H9 (cell line): ENCODE measurements around the gene ACR. TPM values are rescaled to one million over a fixed set of nuclear protein-coding genes. Genes with fewer than 3 reads are reported as not detected.

ENCODE experiments used
- DNase-seq: peaks from one replicate; pipeline ENCODE4 v3.0.0-alpha.2; 2017
- H2AFZ ChIP-seq: one replicate; pipeline ENCODE4 v1.6.1; 2013; ENCODE audit warnings: mild to moderate bottlenecking, low read length, control low read depth, moderate library complexity
- H2AK5ac ChIP-seq: 2 replicates; pipeline ENCODE4 v1.6.1; 2013; ENCODE audit warnings: low read length, control low read depth, mixed read lengths; ENCODE audit not compliant: insufficient read length
- H2BK120ac ChIP-seq: one replicate; pipeline ENCODE4 v1.6.1; 2013; ENCODE audit warnings: low read depth, mild to moderate bottlenecking, low read length, control low read depth, inconsistent platforms; ENCODE audit not compliant: poor library complexity, severe bottlenecking
- H2BK12ac ChIP-seq: 2 replicates; pipeline ENCODE4 v1.6.1; 2013; ENCODE audit warnings: low read length, control low read depth, mixed read lengths, low read depth; ENCODE audit not compliant: insufficient read length
- H2BK15ac ChIP-seq: 2 replicates; pipeline ENCODE4 v1.6.1; 2013; ENCODE audit warnings: low read depth, low read length, control low read depth
- H2BK20ac ChIP-seq: one replicate; pipeline ENCODE4 v1.6.1; 2013; ENCODE audit warnings: low read depth, mild to moderate bottlenecking, low read length, control low read depth, inconsistent platforms; ENCODE audit not compliant: poor library complexity, severe bottlenecking
- H2BK5ac ChIP-seq: 2 replicates; pipeline ENCODE4 v1.6.1; 2013; ENCODE audit warnings: low read length, control low read depth, mixed read lengths; ENCODE audit not compliant: insufficient read length
- H3K14ac ChIP-seq: 2 replicates; pipeline ENCODE4 v1.6.1; 2013; ENCODE audit warnings: low read length, control low read depth; ENCODE audit not compliant: insufficient read depth
- H3K18ac ChIP-seq: 2 replicates; pipeline ENCODE4 v1.6.1; 2013; ENCODE audit warnings: low read depth, mild to moderate bottlenecking, mixed read lengths, low read length, control low read depth; ENCODE audit not compliant: insufficient read length
- H3K23ac ChIP-seq: 2 replicates; pipeline ENCODE4 v1.6.1; 2013; ENCODE audit warnings: low read length, control low read depth, mixed read lengths, low read depth; ENCODE audit not compliant: insufficient read length
- H3K23me2 ChIP-seq: 2 replicates; pipeline ENCODE4 v1.6.1; 2013; ENCODE audit warnings: low read depth, mild to moderate bottlenecking, mixed read lengths, low read length, control low read depth; ENCODE audit not compliant: insufficient read length, poor library complexity, severe bottlenecking
- H3K27ac ChIP-seq: 2 replicates; pipeline ENCODE4 v1.5.1; 2013; ENCODE audit warnings: low read length, control low read depth, mixed read lengths, low read depth; ENCODE audit not compliant: insufficient read length
- H3K27me3 ChIP-seq: 2 replicates; pipeline ENCODE4 v1.6.1; 2013; ENCODE audit warnings: low read length, control low read depth, inconsistent platforms; ENCODE audit not compliant: insufficient read depth
- H3K4ac ChIP-seq: 2 replicates; pipeline ENCODE4 v1.6.1; 2013; ENCODE audit warnings: low read depth, mild to moderate bottlenecking, control low read depth, inconsistent platforms, low read length, moderate library complexity
- H3K4me1 ChIP-seq: 2 replicates; pipeline ENCODE4 v1.6.1; 2013; ENCODE audit warnings: low read length, control low read depth, inconsistent platforms; ENCODE audit not compliant: insufficient read depth
- H3K4me2 ChIP-seq: 2 replicates; pipeline ENCODE4 v1.6.1; 2013; ENCODE audit warnings: low read length, control low read depth, mixed read lengths; ENCODE audit not compliant: insufficient read length, insufficient read depth
- H3K56ac ChIP-seq: 2 replicates; pipeline ENCODE4 v1.6.1; 2013; ENCODE audit warnings: low read depth, mild to moderate bottlenecking, mixed read lengths, low read length, control low read depth; ENCODE audit not compliant: insufficient read length
- H3K79me1 ChIP-seq: 2 replicates; pipeline ENCODE4 v1.6.1; 2013; ENCODE audit warnings: low read depth, mild to moderate bottlenecking, moderate library complexity, low read length, control low read depth, inconsistent platforms; ENCODE audit not compliant: insufficient read depth, poor library complexity, severe bottlenecking
- H3K79me2 ChIP-seq: 2 replicates; pipeline ENCODE4 v1.6.1; 2013; ENCODE audit warnings: low read length, control low read depth, inconsistent platforms; ENCODE audit not compliant: insufficient read depth
- H3K9ac ChIP-seq: 2 replicates; pipeline ENCODE4 v1.6.1; 2013; ENCODE audit warnings: low read length, control low read depth, mixed read lengths; ENCODE audit not compliant: insufficient read length; ENCODE audit errors: extremely low read depth
- H3K9me3 ChIP-seq: one replicate; pipeline ENCODE4 v1.6.1; 2013; ENCODE audit warnings: low read depth, low read length, inconsistent platforms; ENCODE audit not compliant: control insufficient read depth
- H3T11ph ChIP-seq: one replicate; pipeline ENCODE4 v1.6.1; 2013; ENCODE audit warnings: mild to moderate bottlenecking, low read length, control low read depth, inconsistent platforms
- H4K20me1 ChIP-seq: one replicate; pipeline ENCODE4 v1.6.1; 2013; ENCODE audit not compliant: control insufficient read depth, insufficient read length, insufficient read depth
- H4K5ac ChIP-seq: 2 replicates; pipeline ENCODE4 v1.6.1; 2013; ENCODE audit warnings: low read depth, mild to moderate bottlenecking, mixed read lengths, low read length, control low read depth; ENCODE audit not compliant: insufficient read length
- H4K8ac ChIP-seq: replicated peaks from 2 replicates; pipeline ENCODE4 v1.6.1; 2013; ENCODE audit warnings: low read length, control low read depth, mixed read lengths, low read depth; ENCODE audit not compliant: insufficient read length
- H4K91ac ChIP-seq: 2 replicates; pipeline ENCODE4 v1.6.1; 2013; ENCODE audit warnings: low read depth, mild to moderate bottlenecking, moderate library complexity, mixed read lengths, low read length, control low read depth; ENCODE audit not compliant: insufficient read length
- H3K27ac Mint-ChIP-seq, 3 experiments: 2 replicates in 2 of 3; 3 replicates in 1 of 3; pipeline ENCODE4 v1.8.0; 2020 to 2021; ENCODE audit warnings: mixed read lengths in 3 of 3, mild to moderate bottlenecking in 1 of 3, moderate library complexity in 1 of 3
- H3K27me3 Mint-ChIP-seq: 2 replicates; pipeline ENCODE4 v1.8.0; 2021; ENCODE audit warnings: low read depth, mild to moderate bottlenecking, moderate library complexity, mixed read lengths
- H3K36me3 Mint-ChIP-seq, 3 experiments: 2 replicates in 2 of 3; 3 replicates in 1 of 3; pipeline ENCODE4 v1.8.0; 2020 to 2021; ENCODE audit warnings: low read depth in 3 of 3, mixed read lengths in 3 of 3; ENCODE audit not compliant: insufficient read depth in 1 of 3
- H3K4me1 Mint-ChIP-seq, 2 experiments: 2 replicates each; pipeline ENCODE4 v1.8.0; 2020; ENCODE audit warnings: mixed read lengths in 2 of 2
- H3K4me3 Mint-ChIP-seq, 2 experiments: 2 replicates in 1 of 2; 3 replicates in 1 of 2; pipeline ENCODE4 v1.8.0; 2020 to 2021; ENCODE audit warnings: mild to moderate bottlenecking in 2 of 2, mixed read lengths in 2 of 2, moderate library complexity in 1 of 2
- H3K9me3 Mint-ChIP-seq, 2 experiments: 2 replicates in 1 of 2; 3 replicates in 1 of 2; pipeline ENCODE4 v1.8.0; 2020; ENCODE audit warnings: mild to moderate bottlenecking in 2 of 2, mixed read lengths in 2 of 2, moderate library complexity in 1 of 2
- WGBS: extraction: QIAGEN DNeasy Blood & Tissue Kit; methylation state at CpG from one replicate; pipeline ENCODE4 v1.1.7; 2013; ENCODE audit warnings: missing lambda C conversion rate, low lambda C conversion rate, mixed read lengths; ENCODE audit not compliant: insufficient read length; ENCODE audit errors: extremely low coverage; 5-methylcytosine and 5-hydroxymethylcytosine counted together
- total RNA-seq: library from RNA; stranded (reverse); gene quantifications from 2 replicates; pipeline ENCODE4 v1.2.1, GENCODE V29; 2021
- TF ChIP-seq, protein P1 (sequence below): fragments of 200-600 bp; sonication (generic); conservative IDR thresholded peaks from 3 replicates; pipeline ENCODE4 v1.8.0; 2021; ENCODE audit warnings: antibody characterized with exemption, mild to moderate bottlenecking

ACR gene
- total RNA-seq, 1 experiment from 2014 or later, result 0.35 TPM

DNA sequence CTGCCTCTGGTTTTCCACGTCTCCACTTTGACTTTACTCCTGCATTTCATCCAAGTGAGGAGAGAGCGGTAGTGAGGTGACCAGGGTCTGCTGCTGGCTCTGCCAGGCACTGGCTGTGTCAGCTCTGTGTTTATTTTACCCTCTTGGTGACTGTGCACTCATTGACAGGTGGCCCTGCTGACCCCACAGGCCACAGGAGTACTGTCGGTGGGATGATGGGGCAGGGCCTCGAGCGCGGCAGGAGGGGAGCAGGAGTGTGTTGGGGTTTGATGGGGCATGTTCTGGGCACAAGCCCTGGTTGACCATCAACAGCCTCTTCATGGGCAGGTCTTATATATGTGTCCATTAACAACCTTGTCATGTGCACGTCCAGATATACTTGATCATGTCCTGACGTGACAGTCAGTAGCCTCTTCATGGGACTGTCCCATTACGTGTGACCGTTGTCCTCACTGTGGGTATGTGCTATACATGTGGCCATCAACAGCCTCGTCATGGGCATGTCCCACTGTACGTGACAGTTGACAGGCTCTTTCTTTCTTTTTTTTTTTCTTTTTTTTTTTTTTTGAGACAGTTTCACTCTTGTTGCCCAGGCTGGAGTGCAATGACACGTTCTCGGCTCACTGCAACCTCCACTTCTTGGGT is 31.4 kb upstream of the ACR start:
- Histone ChIP-seq H2BK120ac (no peak overlapping the region), H3K79me1 (no peaks in the 10 kb centered on the region), H3K4me2 (no peak overlapping the region), H3K14ac (no peak overlapping the region), H3K9me3 (no peaks in the 10 kb centered on the region), H2BK5ac (no peak overlapping the region), H4K8ac (no peak overlapping the region), H3K23ac (no peak overlapping the region), H4K5ac (no peak overlapping the region), H3K79me2 (no peaks in the 10 kb centered on the region), H3T11ph (no peak overlapping the region), H3K23me2 (no peaks in the 10 kb centered on the region), H4K91ac (no peak overlapping the region), H3K4ac (no peak overlapping the region), H2BK20ac (no peak overlapping the region), H2BK15ac (no peak overlapping the region), H3K27me3 (no peaks in the 10 kb centered on the region), H3K56ac (no peak overlapping the region), H3K4me1 (no peaks in the 10 kb centered on the region), H3K27ac (no peak overlapping the region), H2AFZ (no peak overlapping the region), H2BK12ac (no peak overlapping the region), H4K20me1 (no peaks in the 10 kb centered on the region), H3K18ac (peak overlapping the region; percentile 21), H3K9ac (no peak overlapping the region), H2AK5ac (no peak overlapping the region)
- no peak overlapping the region for H3K4me3 Mint-ChIP-seq
- DNase-seq, result no peak
- no CpG with 5 or more reads among the region's 14 CpGs for WGBS
- peaks cover 5% of the 10 kb centered on the region; the same call in 1 of the 2 replicates for H3K27me3 Mint-ChIP-seq
- H3K4me1 Mint-ChIP-seq, result peaks cover 4 to 11% of the 10 kb centered on the region in 2 experiments; a peak in 2 of 4 replicates
- H3K36me3 Mint-ChIP-seq, result peaks cover 0 to 12% (median 0%) of the 10 kb centered on the region in 3 experiments; a peak in 3 of 7 replicates
- no peaks in the 10 kb centered on the region for H3K9me3 Mint-ChIP-seq
- TF ChIP-seq, protein P1, sequence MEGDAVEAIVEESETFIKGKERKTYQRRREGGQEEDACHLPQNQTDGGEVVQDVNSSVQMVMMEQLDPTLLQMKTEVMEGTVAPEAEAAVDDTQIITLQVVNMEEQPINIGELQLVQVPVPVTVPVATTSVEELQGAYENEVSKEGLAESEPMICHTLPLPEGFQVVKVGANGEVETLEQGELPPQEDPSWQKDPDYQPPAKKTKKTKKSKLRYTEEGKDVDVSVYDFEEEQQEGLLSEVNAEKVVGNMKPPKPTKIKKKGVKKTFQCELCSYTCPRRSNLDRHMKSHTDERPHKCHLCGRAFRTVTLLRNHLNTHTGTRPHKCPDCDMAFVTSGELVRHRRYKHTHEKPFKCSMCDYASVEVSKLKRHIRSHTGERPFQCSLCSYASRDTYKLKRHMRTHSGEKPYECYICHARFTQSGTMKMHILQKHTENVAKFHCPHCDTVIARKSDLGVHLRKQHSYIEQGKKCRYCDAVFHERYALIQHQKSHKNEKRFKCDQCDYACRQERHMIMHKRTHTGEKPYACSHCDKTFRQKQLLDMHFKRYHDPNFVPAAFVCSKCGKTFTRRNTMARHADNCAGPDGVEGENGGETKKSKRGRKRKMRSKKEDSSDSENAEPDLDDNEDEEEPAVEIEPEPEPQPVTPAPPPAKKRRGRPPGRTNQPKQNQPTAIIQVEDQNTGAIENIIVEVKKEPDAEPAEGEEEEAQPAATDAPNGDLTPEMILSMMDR, result no peak
- H3K27ac Mint-ChIP-seq, result no peak overlapping the region
